ENCODE measurements around the gene CCDC69.

- TF ChIP-seq POLR2AphosphoS5 (IDR thresholded peaks at IDR 0.05; ENCODE audit: low read depth, low read length) (no peak), POLR2A (IDR thresholded peaks at IDR 0.05; ENCODE audit: low read depth, low read length) (no peak)
These were observed 49.2 kb downstream of the CCDC69 start for GRCh38 chr5:151174612-151175101.
